ENCODE measurements around the gene FAM90A26.
"Not testable (repeated sequence)": the region's sequence is repeated elsewhere in the genome, so short reads cannot be mapped to it uniquely, and the experiment has no call there.

Gene FAM90A26, protein sequence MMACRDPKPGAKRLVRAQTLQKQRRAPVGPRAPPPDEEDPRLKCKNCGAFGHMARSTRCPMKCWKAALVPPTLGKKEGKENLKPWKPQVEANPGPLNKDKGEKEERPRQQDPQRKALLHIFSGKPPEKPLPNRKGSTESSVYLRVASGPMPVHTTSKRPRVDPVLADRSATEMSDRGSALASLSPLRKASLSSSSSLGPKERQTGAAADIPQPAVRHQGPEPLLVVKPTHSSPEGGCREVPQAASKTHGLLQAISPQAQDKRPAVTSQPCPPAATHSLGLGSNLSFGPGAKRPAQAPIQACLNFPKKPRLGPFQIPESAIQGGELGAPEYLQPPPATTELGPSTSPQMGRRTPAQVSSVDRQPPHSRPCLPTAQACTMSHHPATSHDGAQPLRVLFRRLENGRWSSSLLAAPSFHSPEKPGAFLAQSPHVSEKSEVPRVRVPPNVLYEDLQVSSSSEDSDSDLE

DNA sequence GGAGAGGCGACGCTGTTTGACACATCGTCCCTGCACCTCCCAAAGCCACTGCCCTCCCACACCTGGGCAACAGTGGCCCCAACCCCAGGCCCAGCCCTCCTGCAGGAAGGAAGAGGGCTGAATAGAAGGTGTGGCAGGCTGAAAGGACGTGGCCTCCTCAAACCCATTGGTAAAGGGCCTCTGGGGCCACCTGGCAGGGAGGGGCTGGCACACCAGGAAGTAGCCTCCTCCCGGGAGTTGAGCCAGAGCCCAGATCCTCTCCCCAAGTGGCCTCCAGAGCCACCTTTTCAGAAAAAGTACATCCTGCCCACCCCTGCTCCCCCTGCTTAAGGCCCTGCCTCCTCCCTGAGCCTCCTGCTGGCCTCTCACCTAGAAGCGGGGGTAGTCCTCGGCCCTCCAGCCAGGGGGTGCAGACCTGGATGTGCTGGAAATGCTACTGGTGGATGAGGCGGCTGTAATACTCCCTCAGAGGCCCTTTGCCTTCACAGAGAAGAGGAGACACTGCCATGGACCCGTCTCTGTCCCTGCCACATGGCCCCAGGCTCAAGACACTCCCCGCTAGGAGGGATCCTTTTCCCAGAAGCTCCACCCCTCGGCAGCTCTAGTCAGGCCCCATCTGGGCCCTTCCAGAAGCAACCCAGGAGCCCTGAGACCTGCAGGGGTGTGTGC lies at the start of gene FAM90A26:
Gene FAM90A26 (plus strand): TSS at position 619 of the 669 bp plus-strand sequence. CDS start 2,764 bp downstream, outside the sequence.
- not testable (repeated sequence) for H3K4me3 ChIP-seq; H3K9ac ChIP-seq (ENCODE audit: insufficient read length); DNase-seq (ENCODE audit: low read depth, low spot score); H3K9me3 ChIP-seq (ENCODE audit: low read depth, low read length); H3K27ac ChIP-seq; H3K36me3 ChIP-seq (ENCODE audit: insufficient read depth, low read length)

DNA sequence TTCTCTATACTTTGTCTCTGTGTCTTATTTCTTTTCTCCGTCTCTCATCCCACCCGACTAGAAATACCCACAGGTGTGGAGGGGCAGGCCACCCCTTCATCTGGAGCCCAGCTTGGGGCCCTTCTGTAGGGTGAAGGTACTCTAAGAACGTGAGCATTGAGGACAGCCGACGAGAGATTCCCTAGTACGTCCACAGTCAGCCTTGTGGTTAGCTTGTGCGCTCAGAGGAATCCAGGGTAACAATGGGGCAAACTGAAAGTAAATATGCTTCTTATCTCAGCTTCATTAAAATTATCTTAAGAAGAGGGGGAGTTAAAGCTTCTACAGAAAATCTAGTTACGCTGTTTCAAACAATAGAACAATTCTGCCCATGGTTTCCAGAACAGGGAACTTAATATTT lies 47.5 kb upstream of the FAM90A26 start:
- not testable (repeated sequence) for H3K36me3 ChIP-seq (ENCODE audit: insufficient read depth, low read length); H3K4me3 ChIP-seq; H3K9ac ChIP-seq (ENCODE audit: insufficient read length); H3K9me3 ChIP-seq (ENCODE audit: low read depth, low read length); H3K27ac ChIP-seq; DNase-seq (ENCODE audit: low read depth, low spot score)

DNA sequence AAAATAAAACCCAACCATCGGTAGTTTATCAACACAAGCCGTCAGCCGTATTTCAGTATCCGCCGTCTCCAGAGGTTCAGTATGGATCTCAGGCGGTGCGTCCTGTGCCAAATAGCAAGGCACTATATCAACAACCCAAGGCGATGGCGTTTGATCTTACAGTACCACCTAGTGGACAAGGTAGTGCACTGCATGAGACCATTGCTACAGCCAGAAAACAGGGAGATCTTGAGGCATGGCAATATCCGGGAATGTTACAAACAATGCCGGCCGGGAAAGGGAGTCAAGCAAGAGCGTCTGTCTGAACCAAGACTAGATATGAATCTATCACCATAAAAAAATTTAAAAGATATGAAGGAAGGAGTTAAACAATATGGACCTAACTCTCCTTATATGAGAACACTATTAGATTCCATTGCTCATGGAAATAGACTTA lies 46.6 kb upstream of the FAM90A26 start:
- H3K36me3 ChIP-seq (ENCODE audit: insufficient read depth, low read length); H3K9ac ChIP-seq (ENCODE audit: insufficient read length); H3K9me3 ChIP-seq (ENCODE audit: low read depth, low read length); DNase-seq (ENCODE audit: low read depth, low spot score); H3K27ac ChIP-seq; H3K4me3 ChIP-seq: not testable (repeated sequence)

DNA sequence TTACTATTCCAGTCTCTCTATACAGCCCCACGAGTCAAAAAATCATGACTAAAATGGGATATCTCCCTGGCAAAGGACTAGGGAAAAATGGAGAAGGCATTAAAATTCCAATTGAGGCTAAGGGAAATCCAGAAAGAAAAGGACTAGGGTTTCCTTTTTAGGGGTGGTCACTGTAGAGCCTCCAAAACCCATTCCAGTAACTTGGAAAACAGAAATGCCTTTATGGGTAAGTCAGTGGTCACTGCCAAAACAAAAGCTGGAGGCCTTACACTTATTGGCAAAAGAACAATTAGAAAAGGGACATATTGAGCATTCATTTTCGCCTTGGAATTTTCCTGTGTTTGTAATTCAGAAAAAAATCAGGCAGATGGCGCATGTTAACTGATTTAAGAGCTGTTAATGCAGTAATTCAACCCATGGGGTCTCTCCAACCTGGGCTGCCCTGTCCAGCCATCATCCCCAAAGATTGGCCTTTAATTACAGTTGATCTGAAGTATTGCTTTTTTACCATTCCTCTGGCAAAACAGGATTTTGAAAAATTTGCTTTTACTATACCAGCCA lies 44.5 kb upstream of the FAM90A26 start:
- H3K4me3 ChIP-seq; H3K36me3 ChIP-seq (ENCODE audit: insufficient read depth, low read length); H3K27ac ChIP-seq; H3K9me3 ChIP-seq (ENCODE audit: low read depth, low read length); DNase-seq (ENCODE audit: low read depth, low spot score); H3K9ac ChIP-seq (ENCODE audit: insufficient read length): not testable (repeated sequence)

DNA sequence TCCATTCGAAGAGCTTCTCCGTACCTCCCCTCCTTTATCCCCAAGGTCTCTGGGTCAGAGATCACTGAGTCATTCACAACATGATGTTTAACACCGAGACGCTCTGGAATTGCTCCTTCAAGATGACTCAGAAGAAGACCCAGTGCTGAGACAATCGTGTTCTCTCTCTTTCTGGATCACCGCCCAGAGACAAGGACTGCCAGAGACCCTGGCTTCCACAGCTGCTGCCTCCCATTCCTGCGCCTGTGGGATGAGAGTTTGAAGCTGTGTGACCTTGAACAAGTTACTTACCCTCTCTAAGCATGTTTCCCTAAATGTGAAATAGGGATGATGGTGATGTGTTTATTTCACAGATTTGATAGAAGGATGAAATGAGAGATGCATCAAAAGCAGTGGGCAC lies 38.8 kb upstream of the FAM90A26 start:
- H3K36me3 ChIP-seq (ENCODE audit: insufficient read depth, low read length); H3K9me3 ChIP-seq (ENCODE audit: low read depth, low read length); H3K9ac ChIP-seq (ENCODE audit: insufficient read length); DNase-seq (ENCODE audit: low read depth, low spot score); H3K27ac ChIP-seq; H3K4me3 ChIP-seq: not testable (repeated sequence)

DNA sequence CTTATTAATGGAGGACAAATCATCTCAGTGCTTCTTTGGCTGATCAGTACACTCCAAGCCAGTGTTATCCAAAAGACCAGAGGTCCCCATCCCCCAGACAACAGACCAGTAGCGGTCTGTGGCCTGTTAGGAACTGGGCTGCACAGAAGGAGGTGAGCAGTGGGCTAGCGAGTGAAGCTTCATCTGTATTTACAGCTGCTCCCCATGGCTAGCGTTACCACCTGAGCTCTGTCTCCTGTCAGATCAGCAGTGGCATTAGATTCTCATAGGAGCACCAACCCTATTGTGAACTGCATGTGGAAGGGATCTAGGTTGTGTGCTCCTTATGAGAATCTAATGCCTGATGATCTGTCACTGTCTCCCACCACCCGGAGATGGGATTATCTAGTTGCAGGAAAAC lies 37.4 kb upstream of the FAM90A26 start:
- not testable (repeated sequence) for H3K27ac ChIP-seq; H3K4me3 ChIP-seq; H3K9ac ChIP-seq (ENCODE audit: insufficient read length); H3K36me3 ChIP-seq (ENCODE audit: insufficient read depth, low read length); H3K9me3 ChIP-seq (ENCODE audit: low read depth, low read length); DNase-seq (ENCODE audit: low read depth, low spot score)

DNA sequence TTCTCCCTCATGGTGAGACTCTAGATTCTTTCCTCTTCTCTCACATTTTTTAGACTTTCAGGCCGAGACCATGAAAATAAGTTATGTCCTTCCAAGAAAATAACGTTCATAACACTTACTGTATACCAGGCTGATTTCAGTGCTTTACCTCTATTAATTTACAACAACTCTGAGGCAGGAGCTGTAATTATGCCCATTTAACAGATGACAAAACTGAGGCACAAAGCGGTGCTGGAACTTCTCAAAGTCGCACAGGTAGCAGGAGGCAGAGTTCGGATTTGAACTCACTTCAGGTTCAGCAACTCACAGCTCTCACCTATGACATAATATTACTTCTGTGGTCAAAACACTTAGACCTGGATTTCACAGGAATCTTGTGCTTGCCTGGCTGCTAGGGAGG lies 36.2 kb upstream of the FAM90A26 start:
- not testable (repeated sequence) for H3K9me3 ChIP-seq (ENCODE audit: low read depth, low read length); H3K4me3 ChIP-seq; DNase-seq (ENCODE audit: low read depth, low spot score); H3K9ac ChIP-seq (ENCODE audit: insufficient read length); H3K27ac ChIP-seq; H3K36me3 ChIP-seq (ENCODE audit: insufficient read depth, low read length)

DNA sequence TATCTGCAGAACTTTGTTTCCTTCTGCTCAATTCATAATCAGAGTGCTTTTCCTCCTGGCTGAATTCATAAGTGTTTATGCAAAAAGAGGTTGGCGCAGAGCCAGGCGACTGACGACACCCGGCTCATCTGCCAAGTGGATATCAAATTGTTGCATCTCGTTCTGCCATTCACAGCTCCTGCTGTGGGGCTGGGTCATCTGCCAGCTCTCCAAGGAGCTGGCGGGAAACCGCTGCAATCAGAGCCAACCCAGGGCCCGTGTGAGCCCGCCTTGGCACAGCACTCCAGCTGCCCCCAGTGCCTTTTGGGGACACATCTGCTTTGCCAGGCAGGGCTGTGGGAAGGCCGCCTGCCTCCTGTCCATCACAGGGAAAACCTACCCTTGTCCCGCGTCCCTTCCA lies 35.7 kb upstream of the FAM90A26 start:
- H3K9me3 ChIP-seq (ENCODE audit: low read depth, low read length); H3K4me3 ChIP-seq; H3K27ac ChIP-seq; H3K36me3 ChIP-seq (ENCODE audit: insufficient read depth, low read length); DNase-seq (ENCODE audit: low read depth, low spot score); H3K9ac ChIP-seq (ENCODE audit: insufficient read length): not testable (repeated sequence)

DNA sequence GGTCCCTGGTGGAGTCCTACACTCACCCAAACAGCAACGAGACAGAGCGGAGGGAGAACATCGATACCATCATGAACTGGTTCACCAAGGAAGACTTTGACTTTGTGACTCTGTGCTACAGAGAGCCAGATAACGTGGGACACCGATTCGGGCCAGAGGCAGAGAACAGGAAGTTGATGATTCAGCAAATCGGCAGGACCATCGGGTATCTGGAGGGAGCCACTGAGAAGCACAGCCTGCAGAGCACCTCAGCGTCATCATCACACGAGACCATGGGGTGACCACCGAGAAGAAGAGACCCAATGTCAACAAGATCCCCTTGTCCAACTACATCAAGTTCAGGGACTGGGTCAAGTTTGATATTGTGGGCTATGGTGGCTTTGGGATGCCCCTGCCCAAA lies 29.2 kb upstream of the FAM90A26 start:
- H3K36me3 ChIP-seq (ENCODE audit: insufficient read depth, low read length); DNase-seq (ENCODE audit: low read depth, low spot score); H3K4me3 ChIP-seq; H3K9me3 ChIP-seq (ENCODE audit: low read depth, low read length); H3K9ac ChIP-seq (ENCODE audit: insufficient read length); H3K27ac ChIP-seq: not testable (repeated sequence)

DNA sequence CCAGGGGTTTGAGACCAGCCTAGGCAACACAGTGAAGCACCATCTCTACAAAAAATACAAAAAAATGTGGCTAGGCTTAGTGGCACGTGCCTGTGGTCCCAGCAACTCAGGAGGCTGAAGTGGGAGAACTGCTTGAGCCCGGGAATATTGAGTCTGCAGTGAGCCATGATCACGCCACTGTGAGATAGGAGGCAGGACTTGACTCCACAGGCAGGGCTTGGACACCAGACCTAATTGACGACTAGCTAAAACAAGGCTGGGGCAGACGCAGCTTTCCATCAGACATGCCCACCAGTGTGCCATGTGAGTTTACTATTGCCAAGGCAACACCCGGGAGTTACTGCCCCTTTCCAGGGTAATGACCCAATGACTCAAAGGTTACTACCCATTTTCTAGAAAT lies 27.4 kb upstream of the FAM90A26 start:
- not testable (repeated sequence) for H3K9me3 ChIP-seq (ENCODE audit: low read depth, low read length); H3K27ac ChIP-seq; H3K36me3 ChIP-seq (ENCODE audit: insufficient read depth, low read length); H3K9ac ChIP-seq (ENCODE audit: insufficient read length); DNase-seq (ENCODE audit: low read depth, low spot score); H3K4me3 ChIP-seq
